Fibroblast of peridontal ligament (primary cell): ENCODE data around the gene SREK1.
"Not testable (repeated sequence)": the region's sequence is repeated elsewhere in the genome, so short reads cannot be mapped to it uniquely, and the experiment has no call there.

ENCODE experiments used
- DNase-seq: peaks from one replicate; pipeline ENCODE4 v3.0.0-alpha.2; 2010; ENCODE audit errors: extremely low read depth

Gene SREK1

GRCh38 chr5:66144074-66144833 is at the start of gene SREK1:
Gene SREK1, plus strand, starts transcription at chr5:66144300. Its CDS starts 77 bp downstream, at chr5:66144377.
- peak; percentile 92 for DNase-seq

- no peak for DNase-seq
Observed at GRCh38 chr5:66100851-66101250, 43.2 kb upstream of the SREK1 start.

- DNase-seq, result peak; percentile 67
Observed at GRCh38 chr5:66113160-66113559, 30.9 kb upstream of the SREK1 start.

GRCh38 chr5:66118304-66118703 is 25.8 kb upstream of the SREK1 start:
- no peak for DNase-seq

- peak; percentile 22 for DNase-seq
Observed at GRCh38 chr5:66122379-66123034, 21.6 kb upstream of the SREK1 start.

GRCh38 chr5:66129144-66129543 is 15.0 kb upstream of the SREK1 start:
- DNase-seq, result no peak

- DNase-seq, result no peak
Observed at GRCh38 chr5:66130493-66130892, 13.6 kb upstream of the SREK1 start.

- DNase-seq, result no peak
Observed at GRCh38 chr5:66134407-66134861, 9.7 kb upstream of the SREK1 start.

GRCh38 chr5:66136053-66136452 is 8.0 kb upstream of the SREK1 start:
- no peak for DNase-seq

GRCh38 chr5:66136944-66137343 is 7.2 kb upstream of the SREK1 start:
- not testable (repeated sequence) for DNase-seq

GRCh38 chr5:66138637-66139317 is 5.3 kb upstream of the SREK1 start:
- DNase-seq, result no peak

GRCh38 chr5:66139318-66139712 is 4.8 kb upstream of the SREK1 start:
- no peak for DNase-seq

- DNase-seq, result no peak
Observed at GRCh38 chr5:66142417-66142816, 1.7 kb upstream of the SREK1 start.

GRCh38 chr5:66143473-66144073 is 527 bp upstream of the SREK1 start:
- DNase-seq, result no peak

GRCh38 chr5:66144834-66145390 is 812 bp downstream of the SREK1 start:
- DNase-seq, result no peak

GRCh38 chr5:66145737-66146136 is 1.6 kb downstream of the SREK1 start:
- DNase-seq, result no peak

GRCh38 chr5:66149950-66150349 is 5.8 kb downstream of the SREK1 start:
- DNase-seq, result peak; percentile 41

GRCh38 chr5:66151030-66151429 is 6.9 kb downstream of the SREK1 start:
- no peak for DNase-seq

- DNase-seq, result no peak
Observed at GRCh38 chr5:66151491-66151890, 7.4 kb downstream of the SREK1 start.

GRCh38 chr5:66157046-66157445 is 12.9 kb downstream of the SREK1 start:
- DNase-seq, result no peak

GRCh38 chr5:66161356-66161755 is 17.3 kb downstream of the SREK1 start:
- no peak for DNase-seq
